Caco-2 (cell line): Measurements from ENCODE around the gene DYNLRB2. TPM values are rescaled to one million over a fixed set of nuclear protein-coding genes. Genes with fewer than 3 reads are reported as not detected.

Experiments used
- BruUV-seq: library from RNA; stranded (reverse); fragments of 400-500 nt; replicated peaks from 2 replicates; lab custom pipeline; 2021; lab: Mats Ljungman, UMichigan
- CTCF ChIA-PET: fragments of 300-600 bp; sonication (Branson Sonifier 250); formaldehyde crosslinking; loops from one replicate; lab custom pipeline; 2022; ENCODE audit warnings: antibody characterized with exemption; lab: Charles Lee
- POLR2A ChIA-PET: fragments of 300-600 bp; sonication (Branson Sonifier 250); formaldehyde crosslinking; loops from one replicate; lab custom pipeline; 2022; ENCODE audit warnings: antibody characterized with exemption; lab: Charles Lee
- DNase-seq, 2 experiments: peaks; one replicate each; pipeline versions ENCODE4 v3.0.0 to v3.0.0-alpha.2; 2020 to 2022
- H3K27me3 ChIP-seq: replicated peaks from 2 replicates; pipeline ENCODE4 v1.6.0; 2011; ENCODE audit warnings: low read length; ENCODE audit not compliant: control insufficient read depth, insufficient read depth
- H3K36me3 ChIP-seq: 2 replicates; pipeline ENCODE4 v1.5.1; 2011; ENCODE audit warnings: low read length; ENCODE audit not compliant: control insufficient read depth, insufficient read depth
- H3K4me1 ChIP-seq: fragments of 250-450 bp; sonication (Bioruptor Pico); 2 replicates; pipeline ENCODE4 v1.5.1; 2020; ENCODE audit warnings: mild to moderate bottlenecking
- H3K4me3 ChIP-seq: 2 replicates; pipeline ENCODE4 v1.5.1; 2011; ENCODE audit warnings: low read depth, mild to moderate bottlenecking, control low read depth, low read length
- H3K9me3 ChIP-seq: fragments of 250-450 bp; sonication (Bioruptor Pico); 2 replicates; pipeline ENCODE4 v1.5.1; 2020; ENCODE audit warnings: mild to moderate bottlenecking, moderate library complexity
- H3K27ac Mint-ChIP-seq: one replicate; pipeline ENCODE4 v1.8.0; 2022; ENCODE audit warnings: mixed read lengths; ENCODE audit not compliant: unreplicated experiment
- H3K27me3 Mint-ChIP-seq: one replicate; pipeline ENCODE4 v1.8.0; 2022; ENCODE audit warnings: mixed read lengths; ENCODE audit not compliant: insufficient read depth, unreplicated experiment
- H3K36me3 Mint-ChIP-seq: one replicate; pipeline ENCODE4 v1.8.0; 2022; ENCODE audit warnings: mild to moderate bottlenecking, mixed read lengths; ENCODE audit not compliant: insufficient read depth, unreplicated experiment
- H3K4me1 Mint-ChIP-seq: one replicate; pipeline ENCODE4 v1.8.0; 2022; ENCODE audit warnings: low read depth, mixed read lengths; ENCODE audit not compliant: unreplicated experiment
- H3K4me3 Mint-ChIP-seq: one replicate; pipeline ENCODE4 v1.8.0; 2022; ENCODE audit warnings: mild to moderate bottlenecking, moderate library complexity, mixed read lengths; ENCODE audit not compliant: unreplicated experiment
- H3K9me3 Mint-ChIP-seq: one replicate; pipeline ENCODE4 v1.8.0; 2022; ENCODE audit warnings: mixed read lengths; ENCODE audit not compliant: unreplicated experiment
- CTCF ChIP-seq, 2 experiments: fragments of 200-600 bp in 1 of 2; IDR thresholded peaks; 1 replicate in 1 of 2; 2 replicates in 1 of 2; pipeline versions ENCODE4 v1.5.1 to v1.8.0; 2011 to 2022; ENCODE audit warnings: antibody characterized with exemption in 1 of 2, control low read depth in 1 of 2, inconsistent platforms in 1 of 2, low read depth in 1 of 2, low read length in 1 of 2, mild to moderate bottlenecking in 1 of 2, moderate library complexity in 1 of 2; ENCODE audit not compliant: insufficient read depth in 1 of 2, severe bottlenecking in 1 of 2, unreplicated experiment in 1 of 2
- intact Hi-C: fragments of 100-400 bp; cut with micrococcal nuclease; formaldehyde crosslinking; loops from one replicate; pipeline ENCODE4 v1.10.0; 2022; ENCODE audit not compliant: unreplicated experiment
- total RNA-seq: library from RNA; stranded (reverse); gene quantifications from 2 replicates; pipeline ENCODE4 v1.2.3, GENCODE V29; 2022

DYNLRB2 gene
- total RNA-seq, 1 experiment from 2014 or later, result not detected

- H3K27me3 ChIP-seq, result no peaks in the 10 kb centered on the region
- no peaks in the 10 kb centered on the region for H3K9me3 ChIP-seq
- Mint-ChIP-seq H3K27ac (no peak overlapping the region), H3K4me3 (no peak overlapping the region), H3K9me3 (no peaks in the 10 kb centered on the region), H3K27me3 (peaks cover 20% of the 10 kb centered on the region), H3K36me3 (no peaks in the 10 kb centered on the region), H3K4me1 (no peaks in the 10 kb centered on the region)
- TF ChIP-seq CTCF (IDR thresholded peaks at IDR 0.05; ENCODE audit: insufficient read depth in 1 of 2, low read depth in 1 of 2, low read length in 1 of 2, severe bottlenecking in 1 of 2, unreplicated experiment in 1 of 2), result no peak
- no peak overlapping the region for H3K4me3 ChIP-seq
- intact Hi-C loops, result no loop called here
- no peak for DNase-seq
- no peaks in the 10 kb centered on the region for H3K4me1 ChIP-seq
- no peaks in the 10 kb centered on the region for H3K36me3 ChIP-seq
- ChIA-PET CTCF (no interaction called here), POLR2A (no interaction called here)
- BruUV-seq, result no TSS peak
Observed at GRCh38 chr16:80519189-80519588, 21.6 kb upstream of the DYNLRB2 start.

GRCh38 chr16:80525420-80525819 lies 15.4 kb upstream of the DYNLRB2 start:
- Mint-ChIP-seq H3K4me3 (no peak overlapping the region), H3K9me3 (no peaks in the 10 kb centered on the region), H3K27me3 (peaks cover 14% of the 10 kb centered on the region), H3K4me1 (no peaks in the 10 kb centered on the region), H3K27ac (no peak overlapping the region), H3K36me3 (no peaks in the 10 kb centered on the region)
- H3K9me3 ChIP-seq, result no peaks in the 10 kb centered on the region
- intact Hi-C loops, result no loop called here
- BruUV-seq, result no TSS peak
- no peak overlapping the region for H3K4me3 ChIP-seq
- no peak for DNase-seq
- TF ChIP-seq CTCF (IDR thresholded peaks at IDR 0.05; ENCODE audit: insufficient read depth in 1 of 2, low read depth in 1 of 2, low read length in 1 of 2, severe bottlenecking in 1 of 2, unreplicated experiment in 1 of 2), result no peak
- H3K27me3 ChIP-seq, result no peaks in the 10 kb centered on the region
- POLR2A ChIA-PET, result no interaction called here
- CTCF ChIA-PET, result interaction anchor here (1.2 kb wide), 1 partner anchor 59 kb away, joined by 3 read pairs; no protein-coding TSS in a partner anchor
- no peaks in the 10 kb centered on the region for H3K4me1 ChIP-seq
- no peaks in the 10 kb centered on the region for H3K36me3 ChIP-seq

GRCh38 chr16:80526418-80527061 lies 14.3 kb upstream of the DYNLRB2 start:
- Mint-ChIP-seq H3K9me3 (no peaks in the 10 kb centered on the region), H3K27me3 (peaks cover 18% of the 10 kb centered on the region), H3K4me3 (no peak overlapping the region), H3K36me3 (no peaks in the 10 kb centered on the region), H3K4me1 (no peaks in the 10 kb centered on the region), H3K27ac (no peak overlapping the region)
- peak; percentile 82 to 91 for TF ChIP-seq CTCF (IDR thresholded peaks at IDR 0.05; ENCODE audit: insufficient read depth in 1 of 2, low read depth in 1 of 2, low read length in 1 of 2, severe bottlenecking in 1 of 2, unreplicated experiment in 1 of 2)
- ChIA-PET CTCF (interaction anchor here (0.6 to 1.4 kb wide), 10 partner anchors 14 to 1944 kb away, joined by 3 to 10 read pairs (median 4); no protein-coding TSS in a partner anchor), POLR2A (no interaction called here)
- Histone ChIP-seq H3K4me1 (no peaks in the 10 kb centered on the region), H3K4me3 (no peak overlapping the region), H3K36me3 (no peaks in the 10 kb centered on the region), H3K27me3 (no peaks in the 10 kb centered on the region), H3K9me3 (no peaks in the 10 kb centered on the region)
- intact Hi-C loops, result loop anchor here (1.0 kb wide), 2 partner anchors 26 to 298 kb away; no protein-coding TSS in a partner anchor
- BruUV-seq, result no TSS peak
- peak; percentile 43 to 70 for DNase-seq
